Measurements from ENCODE around the gene SPIN1.

SPIN1 gene

DNA sequence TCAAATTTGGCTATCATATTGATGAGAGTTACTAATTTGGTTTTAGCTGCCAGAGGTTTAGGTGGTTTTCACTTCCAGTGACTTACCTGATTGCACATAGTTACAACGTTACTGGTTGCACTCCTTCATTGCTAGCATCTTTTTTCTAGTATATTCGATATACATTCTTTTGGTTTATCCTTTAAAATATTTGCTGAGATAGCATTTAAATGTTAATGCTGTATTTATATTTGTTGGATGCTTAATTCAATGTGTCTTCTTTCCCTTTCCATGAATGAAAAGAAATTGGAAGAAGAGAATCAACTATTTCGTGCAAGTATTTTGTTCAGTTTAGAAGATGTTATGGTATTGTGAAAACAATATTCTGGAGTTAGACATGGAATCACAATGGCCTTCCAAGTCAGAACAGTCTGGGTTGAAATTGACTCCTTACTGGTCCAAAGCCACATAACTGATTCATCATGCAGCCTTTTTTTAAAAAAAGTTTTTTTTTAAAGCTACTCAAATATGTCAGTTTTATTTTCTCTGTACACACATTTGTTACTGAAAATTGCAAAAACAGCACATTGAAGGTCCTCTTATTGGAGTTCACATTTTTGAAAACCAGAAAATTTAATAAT, 2.2 kb downstream of the SPIN1 start:
- no peak for DNase-seq

DNA sequence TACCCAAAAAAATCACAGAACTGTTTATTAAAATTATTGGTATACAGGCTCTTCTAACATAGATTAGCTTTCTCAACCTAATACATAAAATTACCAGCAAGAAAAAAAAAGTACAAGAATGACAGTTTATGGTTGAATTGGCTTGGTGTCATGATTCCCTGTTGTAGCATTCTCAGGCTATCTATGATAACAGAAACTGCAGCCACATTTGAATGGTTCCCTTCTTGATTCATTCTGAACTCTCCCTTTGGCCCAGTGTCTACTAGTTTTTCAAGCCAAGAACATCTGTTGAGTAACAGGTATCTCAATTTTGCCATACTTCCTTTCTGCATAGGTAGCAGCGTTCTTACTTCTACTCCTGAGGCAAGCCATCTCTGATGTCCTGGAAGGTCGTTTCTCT, 3.0 kb downstream of the SPIN1 start:
- DNase-seq: no peak

DNA sequence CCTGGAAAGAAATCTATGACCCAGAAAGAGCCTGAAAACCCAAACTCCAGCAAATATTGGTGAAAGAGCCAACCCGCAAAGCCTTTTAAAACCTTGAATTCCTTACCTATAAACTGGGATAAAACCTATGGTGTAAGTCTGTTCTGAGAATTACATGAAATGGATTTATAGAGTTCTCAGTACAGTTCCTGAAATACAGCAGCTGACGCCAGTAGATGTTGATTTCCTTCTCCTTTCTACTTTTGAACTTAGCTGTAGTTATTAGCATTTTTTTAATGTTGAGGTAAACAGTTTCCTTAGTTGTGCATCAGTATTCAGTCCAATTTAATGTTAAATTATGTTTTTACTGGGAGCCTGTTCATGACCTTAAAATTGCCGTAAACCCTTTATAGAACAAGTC, 3.7 kb downstream of the SPIN1 start:
- DNase-seq: no peak

DNA sequence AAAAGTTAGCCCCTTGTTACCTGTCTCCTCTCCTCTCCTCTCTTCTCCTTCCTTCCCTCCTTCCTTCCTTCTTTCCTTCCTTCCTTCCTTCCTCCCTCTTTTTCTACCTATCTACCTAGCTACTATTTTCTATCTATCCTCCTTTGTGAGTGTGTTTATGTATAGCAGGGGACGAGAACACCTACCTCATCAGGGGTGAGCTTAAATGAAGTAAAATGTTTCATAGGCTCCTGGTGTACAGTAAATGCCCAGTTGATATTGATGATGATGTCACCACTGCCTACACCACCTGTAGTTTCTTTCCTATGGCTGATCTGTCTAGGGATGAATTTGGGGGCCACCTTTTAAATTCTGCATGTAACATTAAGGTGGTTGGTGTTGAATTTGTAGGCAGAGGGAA, 4.3 kb downstream of the SPIN1 start:
- no peak for DNase-seq

DNA sequence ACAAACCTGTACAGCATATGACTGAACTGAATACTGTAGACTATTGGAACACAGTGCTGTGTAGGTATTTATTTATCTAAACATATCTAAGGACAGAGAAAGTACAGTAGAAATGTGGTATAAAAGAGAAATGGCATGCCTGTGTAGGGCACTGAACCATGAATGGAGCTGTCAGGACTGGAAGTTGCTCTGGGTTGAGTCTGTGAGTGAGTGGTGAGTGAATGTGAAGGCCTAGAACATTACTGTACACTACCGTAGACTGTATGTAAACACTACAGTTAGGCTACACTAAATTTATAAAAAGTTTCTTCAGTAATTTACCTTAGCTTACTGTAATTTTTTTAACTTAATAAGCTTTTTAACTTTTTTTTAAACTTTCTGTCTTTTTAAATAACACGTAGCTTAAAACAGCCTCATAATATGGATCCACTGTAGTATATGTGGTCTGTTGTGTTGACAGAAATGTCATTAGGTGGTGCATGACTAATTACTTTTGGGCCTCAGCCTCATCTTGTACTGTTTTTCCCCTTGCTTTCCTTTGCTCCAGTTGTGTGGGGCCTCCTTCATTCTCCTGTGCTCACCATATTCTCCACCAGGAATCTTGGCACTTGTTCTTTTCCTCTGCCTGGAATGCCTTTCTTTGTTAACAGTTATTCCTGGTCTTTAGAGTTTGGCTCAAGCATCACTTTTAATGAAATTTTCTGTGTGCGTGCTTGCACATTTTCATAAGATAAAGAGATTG, 8.8 kb downstream of the SPIN1 start:
- DNase-seq: no peak

DNA sequence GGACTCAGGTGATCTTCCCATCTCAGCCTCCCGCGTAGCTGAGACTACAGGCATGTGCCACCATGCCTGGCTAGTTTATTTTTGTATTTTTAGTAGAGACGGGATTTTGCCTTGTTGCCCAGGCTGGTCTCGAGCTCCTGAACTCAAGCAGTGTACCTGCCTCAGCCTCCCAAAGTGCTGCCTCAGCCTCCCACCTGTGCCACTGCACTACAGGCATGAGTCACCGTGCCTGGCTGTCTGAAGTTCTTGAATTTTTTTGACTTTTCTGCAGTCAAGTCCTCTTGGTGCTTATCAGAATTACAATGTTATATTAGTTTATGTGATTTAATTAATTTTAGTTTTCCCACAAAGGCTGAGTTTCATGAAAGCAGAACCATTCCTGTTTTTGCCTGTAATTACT, 9.8 kb downstream of the SPIN1 start:
- DNase-seq: no peak

DNA sequence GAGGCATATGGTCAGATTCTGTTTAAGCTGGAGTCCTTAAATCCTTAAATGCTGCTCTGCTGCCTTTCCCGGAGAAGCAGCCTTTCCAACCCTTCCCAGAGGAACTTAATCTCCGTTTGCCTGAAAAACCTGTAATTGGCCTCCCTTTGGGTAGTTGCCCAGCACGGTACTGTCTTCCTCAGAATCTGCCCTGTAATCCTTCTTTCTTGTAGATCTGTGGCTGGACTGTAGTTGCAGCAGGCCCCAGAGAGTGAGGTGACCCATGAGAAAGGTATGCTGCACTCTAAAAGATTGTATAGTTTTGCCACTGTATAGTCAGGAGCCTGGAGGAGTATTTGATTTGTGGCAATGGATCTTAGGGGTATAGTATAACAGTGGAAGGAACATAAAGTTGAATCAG, 11.7 kb downstream of the SPIN1 start:
- DNase-seq: no peak

DNA sequence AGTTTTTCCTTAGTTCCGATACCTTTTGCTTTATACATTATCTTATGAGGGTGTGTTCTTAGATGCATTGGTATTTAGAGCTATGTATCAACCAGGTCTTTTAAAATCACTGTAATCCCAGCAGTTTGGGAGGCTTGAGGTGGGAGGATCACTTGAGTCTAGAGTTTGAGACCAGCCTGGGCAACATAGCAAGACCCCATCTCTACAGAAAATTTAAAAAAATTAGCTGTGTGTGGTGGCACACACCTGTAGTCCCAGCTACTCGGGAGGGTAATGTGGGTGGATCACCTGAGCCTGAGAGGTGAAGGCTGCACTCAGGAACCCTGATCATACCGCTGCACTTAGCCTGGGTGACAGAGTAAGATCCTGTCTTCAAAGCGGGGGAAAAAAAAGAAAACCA, 15.1 kb downstream of the SPIN1 start:
- DNase-seq: no peak

DNA sequence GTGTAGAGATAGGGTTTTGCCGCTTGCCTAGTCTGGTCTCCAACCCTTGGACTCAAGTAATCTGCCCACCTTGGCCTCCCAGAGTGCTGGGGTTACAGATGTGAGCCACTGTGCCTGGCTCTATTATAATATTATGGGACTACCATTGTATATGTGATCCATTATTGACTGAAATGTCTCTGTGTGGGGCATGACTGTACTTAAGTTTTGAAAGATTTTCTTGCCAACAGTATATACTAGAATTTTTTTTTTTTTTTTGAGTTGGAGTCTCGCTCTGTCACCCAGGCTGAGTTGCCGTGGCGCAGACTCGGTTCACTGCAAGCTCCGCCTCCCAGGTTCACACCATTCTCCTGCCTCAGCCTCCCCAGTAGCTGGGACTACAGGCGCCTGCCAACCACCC, 17.8 kb downstream of the SPIN1 start:
- DNase-seq: no peak

DNA sequence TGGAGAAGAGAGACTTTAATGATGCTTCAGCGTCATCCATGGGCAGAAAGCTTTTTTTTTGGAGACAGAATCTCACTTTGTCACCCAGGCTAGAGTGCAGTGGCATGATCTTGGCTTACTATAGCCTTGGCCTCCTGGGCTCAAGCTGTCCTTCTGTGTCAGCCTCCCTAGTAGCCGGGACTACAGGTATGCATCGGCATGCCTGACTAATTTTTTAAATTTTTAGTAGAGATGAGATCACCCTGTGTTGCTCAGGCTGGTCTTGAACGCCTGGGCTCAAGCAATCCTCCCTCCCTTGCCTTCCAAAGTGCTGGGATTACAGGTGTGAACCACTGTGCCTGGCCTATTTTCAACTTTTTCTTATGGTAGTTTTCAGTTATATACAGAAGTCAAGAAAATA, 23.2 kb downstream of the SPIN1 start:
- DNase-seq: no peak

DNA sequence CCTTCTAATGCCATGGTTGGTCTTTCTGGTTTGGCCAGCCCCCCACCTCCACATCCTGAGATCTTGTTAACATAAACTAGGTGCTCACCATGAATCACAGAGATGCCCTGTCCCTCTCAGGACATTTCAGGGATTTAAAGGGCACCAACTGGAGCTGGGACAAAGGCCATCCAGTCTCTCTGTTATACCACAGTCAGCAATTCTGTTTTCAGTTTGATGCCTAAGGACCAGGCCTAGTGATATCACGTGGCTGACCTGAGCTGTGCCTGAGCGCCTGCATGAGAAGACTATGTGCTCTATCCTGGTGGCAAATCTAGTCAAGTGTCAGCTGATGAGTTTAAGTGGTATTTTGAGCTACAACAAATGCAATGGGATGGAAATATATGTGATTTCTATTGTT, 26.1 kb downstream of the SPIN1 start:
- no peak for DNase-seq

DNA sequence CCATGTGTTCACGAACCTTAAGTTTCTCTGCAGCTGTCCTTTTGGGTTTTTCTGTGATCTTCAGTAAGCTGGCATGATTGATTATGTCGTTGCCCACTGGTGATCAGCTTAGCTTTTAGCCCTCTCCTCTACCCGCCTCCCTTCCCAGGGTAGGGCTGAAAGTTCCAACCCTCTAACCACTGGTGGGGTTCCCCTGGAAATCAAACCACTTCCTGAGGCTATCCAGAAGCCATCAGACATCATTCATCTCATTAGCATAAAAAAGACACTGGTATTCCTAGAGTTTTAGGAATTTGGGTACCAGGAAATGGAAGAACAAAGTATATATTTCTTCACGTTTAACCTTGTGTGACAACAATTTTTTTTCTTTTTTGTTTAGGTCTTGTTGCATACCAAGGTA, 29.8 kb downstream of the SPIN1 start:
- no peak for DNase-seq

DNA sequence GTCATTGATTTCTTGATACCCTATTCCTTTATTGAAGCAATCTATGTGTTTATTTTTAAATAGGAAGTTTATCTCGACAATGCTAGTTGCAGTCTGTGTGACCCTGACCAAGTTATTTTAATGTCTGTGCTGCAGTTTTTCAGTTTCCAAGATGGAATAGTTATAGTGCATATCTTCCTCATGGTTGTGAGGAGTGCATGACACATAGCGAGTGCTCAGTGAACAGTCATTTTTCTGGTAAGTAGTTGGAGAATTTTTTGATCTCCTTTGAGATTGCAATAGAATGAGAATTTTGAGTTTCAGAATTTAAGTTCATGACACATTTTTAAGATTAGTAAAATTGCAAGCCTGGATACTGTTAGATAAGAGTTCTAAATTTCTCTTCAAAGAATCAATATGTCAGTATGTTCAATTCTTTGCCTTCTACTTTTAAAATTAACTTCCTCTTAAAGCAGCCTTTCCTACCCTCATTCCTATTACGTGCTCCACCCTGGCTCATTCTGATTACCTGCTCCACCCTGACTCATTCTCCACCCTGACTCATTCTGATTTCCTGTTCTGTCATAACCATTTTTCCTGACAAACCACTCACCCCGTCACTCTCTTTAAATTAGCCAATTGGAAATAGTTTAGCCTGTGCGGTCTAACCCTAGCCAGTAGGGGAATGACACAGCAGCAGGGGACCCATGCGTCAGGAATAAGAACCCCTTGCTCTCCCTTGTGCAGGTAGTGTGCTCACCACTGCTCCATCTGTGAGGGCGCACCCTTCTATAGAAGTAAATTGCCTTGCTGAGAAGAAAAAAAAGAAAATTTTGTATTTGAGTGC, 30.7 kb downstream of the SPIN1 start:
- DNase-seq: peak; percentile 41

DNA sequence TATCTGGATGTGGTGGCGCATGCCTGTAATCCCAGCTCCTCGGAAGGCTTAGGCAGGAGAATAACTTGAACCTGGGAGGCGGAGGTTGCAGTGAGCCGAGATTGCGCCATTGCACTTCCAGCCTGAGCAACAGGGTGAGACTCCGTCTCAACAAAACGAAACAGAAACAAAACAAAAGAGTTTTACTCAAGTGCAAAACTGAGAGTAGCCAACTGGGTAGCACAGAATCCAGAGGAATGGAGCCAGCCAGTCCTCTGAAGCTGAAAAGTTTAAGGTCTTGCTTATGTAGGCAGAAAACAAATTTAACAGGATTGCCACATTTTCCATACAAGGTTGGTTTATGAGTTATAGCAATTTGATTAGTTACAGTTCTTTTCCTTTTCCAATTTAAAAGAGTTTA, 32.0 kb downstream of the SPIN1 start:
- DNase-seq: no peak

DNA sequence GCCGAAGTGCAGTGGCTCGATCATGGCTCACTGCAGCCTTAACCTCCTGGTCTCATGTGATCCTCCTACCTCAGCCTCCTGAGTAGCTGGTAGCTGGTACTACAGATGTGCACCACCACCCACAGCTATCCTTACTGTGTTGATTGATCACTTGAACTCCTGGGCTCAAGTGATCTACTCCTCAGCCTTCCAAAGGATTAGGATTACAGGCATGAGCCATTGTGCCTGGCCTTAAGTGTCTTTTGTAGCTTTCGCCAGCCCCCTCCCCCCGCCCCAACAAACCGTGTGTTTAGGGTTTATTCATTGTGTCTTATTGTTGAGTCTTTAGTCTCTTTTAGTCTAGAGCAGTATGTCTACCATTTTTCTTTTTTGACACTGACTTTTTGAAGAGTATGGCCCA, 33.1 kb downstream of the SPIN1 start:
- DNase-seq: no peak

DNA sequence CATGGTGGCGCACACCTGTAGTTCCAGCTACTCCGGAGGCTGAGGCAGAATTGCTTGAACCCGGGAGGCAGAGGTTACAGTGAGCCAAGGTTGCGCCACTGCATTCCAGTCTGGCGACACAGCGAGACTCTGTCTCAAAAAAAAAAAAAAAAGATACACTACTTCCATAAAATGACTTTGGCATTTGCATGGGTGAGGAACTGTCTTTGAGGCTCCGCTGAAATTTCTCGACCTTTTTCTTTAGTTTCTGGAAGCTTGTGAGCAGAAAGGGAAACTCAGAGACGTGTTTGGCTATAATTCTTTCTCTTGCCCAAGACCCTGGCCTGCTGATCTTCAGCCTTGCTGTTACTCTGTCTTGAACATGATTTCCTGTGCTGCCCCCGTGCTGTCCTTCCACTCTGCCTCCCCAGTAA, 37.3 kb downstream of the SPIN1 start:
- DNase-seq: no peak

DNA sequence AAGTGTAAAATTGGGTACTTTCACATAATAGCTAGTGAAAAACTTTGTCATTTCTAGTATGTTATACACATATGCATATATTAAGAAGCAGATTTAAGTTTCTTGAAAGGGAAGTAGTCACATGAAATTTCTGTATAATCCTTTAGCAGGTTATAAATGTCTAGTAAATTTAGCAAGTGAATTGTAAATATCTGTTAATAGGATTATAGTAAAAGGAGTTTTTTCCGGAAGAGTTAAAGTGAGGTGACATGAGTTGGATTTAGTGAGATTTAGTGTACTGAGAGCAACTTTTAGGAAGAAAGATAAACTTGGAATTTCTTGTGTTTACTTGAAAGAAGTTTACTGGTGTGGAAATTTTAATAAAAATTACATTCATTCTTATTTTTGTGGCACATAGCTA, 38.4 kb downstream of the SPIN1 start:
- DNase-seq: no peak

DNA sequence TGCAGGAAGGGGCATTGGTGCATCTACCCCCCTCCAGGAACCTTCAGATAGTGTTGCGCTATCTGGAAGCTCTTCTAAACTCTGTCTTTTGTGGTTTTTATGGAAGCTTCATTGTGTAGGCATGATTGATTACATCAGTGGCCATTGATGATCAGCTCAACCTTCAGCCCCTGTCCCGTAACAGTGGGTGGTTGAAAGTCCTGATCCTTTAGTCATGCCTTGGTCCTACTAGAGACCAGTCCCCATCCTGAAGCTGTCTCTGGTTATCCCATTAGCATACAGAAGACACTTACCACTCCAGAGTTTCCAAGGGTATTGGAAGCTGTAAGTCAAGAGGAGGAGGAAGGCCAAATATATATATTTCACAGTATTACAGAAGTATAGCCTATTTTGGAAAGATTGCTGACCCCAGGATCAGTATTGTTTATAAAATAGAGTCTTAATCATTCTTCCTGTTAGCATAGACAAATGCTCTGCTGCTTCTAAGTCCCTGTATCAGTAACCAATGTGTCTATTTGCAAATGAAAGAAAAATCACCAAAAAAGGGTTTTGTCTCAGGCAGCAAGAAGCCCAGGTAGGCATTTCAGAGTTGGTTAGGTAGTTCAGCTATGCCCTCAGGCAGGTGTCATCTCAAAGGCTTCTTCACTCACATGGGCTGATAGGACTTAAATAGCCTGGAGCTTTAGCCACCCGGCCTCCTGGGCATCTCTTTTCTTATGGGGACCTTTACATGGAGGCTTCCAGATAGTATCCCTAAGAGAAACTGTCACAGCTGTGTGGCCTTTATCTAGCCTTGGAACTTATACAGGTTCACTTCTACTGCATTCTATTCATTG, 41.6 kb downstream of the SPIN1 start:
- DNase-seq: no peak

DNA sequence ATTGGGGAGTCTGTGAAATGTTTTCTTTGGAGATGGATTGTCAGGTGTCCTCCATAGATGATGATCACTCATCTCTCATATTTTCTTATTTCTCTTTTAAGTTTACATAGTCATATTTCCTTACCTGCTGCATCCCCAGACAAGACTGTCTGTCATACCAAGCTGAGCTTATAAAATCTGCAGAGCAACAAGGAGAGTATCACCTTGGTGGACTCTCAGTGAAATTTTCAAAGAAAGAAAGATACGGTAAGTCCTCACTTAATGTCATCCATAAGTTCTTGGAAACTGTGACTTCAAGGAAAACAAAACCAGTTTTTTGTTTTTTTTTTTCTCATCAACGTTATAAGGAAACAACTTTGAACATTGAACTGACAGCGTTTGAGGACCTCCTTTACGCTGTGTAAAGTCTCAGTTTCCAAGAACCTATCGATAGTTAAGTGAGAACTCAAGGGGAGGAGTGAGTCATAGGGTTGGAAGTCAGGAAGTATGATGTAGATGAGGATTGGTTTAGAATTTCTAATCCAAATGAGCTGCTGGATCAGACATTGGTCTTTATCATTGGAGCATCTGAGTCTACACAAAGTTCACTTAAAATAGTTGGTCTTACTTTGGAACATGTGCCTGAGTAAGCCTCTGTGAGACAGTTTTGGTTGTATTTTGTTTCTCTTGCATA, 45.5 kb downstream of the SPIN1 start:
- no peak for DNase-seq

DNA sequence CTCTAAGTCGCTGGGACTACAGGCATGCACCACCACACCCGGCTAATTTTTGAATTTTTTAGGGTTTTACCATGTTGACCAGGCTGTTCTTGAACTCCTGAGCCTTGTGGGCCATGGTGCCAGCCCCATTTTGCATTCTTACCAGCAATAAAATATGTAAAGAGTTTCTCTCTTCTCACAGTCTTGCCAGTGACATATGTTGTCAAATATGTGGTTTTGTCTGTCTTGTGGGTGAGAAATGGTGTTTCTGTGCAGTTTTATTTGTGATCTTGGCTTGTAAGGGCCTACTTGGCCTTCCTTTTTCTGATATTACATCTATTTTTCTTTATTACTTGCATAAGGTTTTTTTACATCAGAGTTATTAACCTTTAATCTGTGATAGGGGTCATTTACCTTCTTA, 47.1 kb downstream of the SPIN1 start:
- no peak for DNase-seq

DNA sequence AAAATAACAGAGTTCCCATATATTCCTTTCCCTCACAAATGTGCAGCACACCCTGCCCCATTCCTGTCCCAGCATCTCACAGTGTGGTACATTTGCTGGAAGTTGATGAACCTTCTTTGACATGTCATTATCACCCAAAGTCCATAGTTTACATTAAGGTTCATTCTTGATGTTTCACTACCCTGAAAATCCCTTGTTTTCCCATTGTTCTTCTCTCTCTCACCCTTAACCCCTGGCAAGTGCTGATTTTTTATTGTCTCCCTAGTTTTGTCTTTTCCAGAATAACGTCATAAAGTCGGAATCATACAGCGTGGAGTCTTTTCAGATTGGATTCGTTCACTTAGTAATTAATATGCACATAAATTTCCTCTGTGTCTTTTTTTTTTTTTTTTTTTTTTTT, 48.1 kb downstream of the SPIN1 start:
- DNase-seq: no peak
